ENCODE results near the gene RADIL. TPM values are rescaled to one million over a fixed set of nuclear protein-coding genes. Genes with fewer than 3 reads are reported as not detected.

Gene RADIL
- total RNA-seq, 1 experiment from 2014 or later, result 5.6 TPM

GRCh38 chr7:4760952-4761351 lies 122.6 kb downstream of the RADIL start:
- H2AFZ ChIP-seq (ENCODE audit: low read length), result no peak overlapping the region
- CTCF ChIA-PET, result no interaction called here

GRCh38 chr7:4759211-4759610 lies 124.3 kb downstream of the RADIL start:
- no TSS peak for BruUV-seq (replicated peaks)
- H3F3A ChIP-seq (ENCODE audit: low read length, unreplicated experiment), result no peaks in the 10 kb centered on the region
- TF ChIP-seq CTCF (conservative IDR thresholded peaks at IDR 0.05; ENCODE audit: low read depth, low read length) (no peak), EZH2phosphoT487 (IDR thresholded peaks at IDR 0.05; ENCODE audit: borderline replicate concordance, low read length) (no peak), EZH2 (IDR thresholded peaks at IDR 0.05; ENCODE audit: low read length, unreplicated experiment) (no peak)
- CTCF ChIA-PET, result no interaction called here
- H3K9me3 ChIP-seq (ENCODE audit: low read length), result no peaks in the 10 kb centered on the region
- ATAC-seq (no peak), DNase-seq (no peak)
- H4K20me1 ChIP-seq (ENCODE audit: low read length), result no peaks in the 10 kb centered on the region
- no peak overlapping the region for H2AFZ ChIP-seq (ENCODE audit: low read length)
- H3K4me3 ChIP-seq (ENCODE audit: low read length), result no peak overlapping the region
- H3K79me2 ChIP-seq (ENCODE audit: low read length), result no peaks in the 10 kb centered on the region
- H3K9me2 ChIP-seq (replicated peaks; ENCODE audit: low read length), result no peaks in the 10 kb centered on the region
- no peak overlapping the region for H3K4me2 ChIP-seq (ENCODE audit: low read length)
- no peaks in the 10 kb centered on the region for H3K4me1 ChIP-seq (ENCODE audit: insufficient read depth, low read length)
- H3K9ac ChIP-seq (ENCODE audit: low read length), result no peak overlapping the region
- no peak overlapping the region for H3K27ac ChIP-seq (ENCODE audit: low read length)
- peaks cover 7% of the 10 kb centered on the region; the same call in 1 of the 2 replicates for H3K36me3 ChIP-seq (ENCODE audit: low read depth, low read length)
- H3K27me3 ChIP-seq (ENCODE audit: low read length), result no peaks in the 10 kb centered on the region
- intact Hi-C loops (cut with micrococcal nuclease), result no loop called here
- POLR2A ChIA-PET (ENCODE audit: unreplicated experiment), result no interaction called here

More at GRCh38 chr7:4760952-4761351, 122.6 kb downstream of the RADIL start:
- H3K9me3 ChIP-seq (ENCODE audit: low read length), result no peaks in the 10 kb centered on the region
- no peak overlapping the region for H3K4me2 ChIP-seq (ENCODE audit: low read length)
- peaks cover 7% of the 10 kb centered on the region; the same call in 1 of the 2 replicates for H3K36me3 ChIP-seq (ENCODE audit: low read depth, low read length)
- H3F3A ChIP-seq (ENCODE audit: low read length, unreplicated experiment), result no peaks in the 10 kb centered on the region
- H3K9ac ChIP-seq (ENCODE audit: low read length), result no peak overlapping the region
- H4K20me1 ChIP-seq (ENCODE audit: low read length), result no peaks in the 10 kb centered on the region
- DNase-seq, result no peak
- H3K27me3 ChIP-seq (ENCODE audit: low read length), result no peaks in the 10 kb centered on the region
- H3K4me3 ChIP-seq (ENCODE audit: low read length), result no peak overlapping the region
- intact Hi-C loops (cut with micrococcal nuclease), result no loop called here
- H3K9me2 ChIP-seq (replicated peaks; ENCODE audit: low read length), result no peaks in the 10 kb centered on the region
- POLR2A ChIA-PET (ENCODE audit: unreplicated experiment), result no interaction called here
- no peak overlapping the region for H3K27ac ChIP-seq (ENCODE audit: low read length)
- no TSS peak for BruUV-seq (replicated peaks)
- ATAC-seq, result no peak
- TF ChIP-seq EZH2phosphoT487 (IDR thresholded peaks at IDR 0.05; ENCODE audit: borderline replicate concordance, low read length) (no peak), EZH2 (IDR thresholded peaks at IDR 0.05; ENCODE audit: low read length, unreplicated experiment) (no peak), CTCF (conservative IDR thresholded peaks at IDR 0.05; ENCODE audit: low read depth, low read length) (no peak)
- H3K79me2 ChIP-seq (ENCODE audit: low read length), result no peaks in the 10 kb centered on the region
- H3K4me1 ChIP-seq (ENCODE audit: insufficient read depth, low read length), result no peaks in the 10 kb centered on the region

- H3K4me2 ChIP-seq (ENCODE audit: low read length), result no peak overlapping the region
- intact Hi-C loops (cut with micrococcal nuclease), result no loop called here
- no peak overlapping the region for H3K9ac ChIP-seq (ENCODE audit: low read length)
- H3K27ac ChIP-seq (ENCODE audit: low read length), result no peak overlapping the region
- H3K9me3 ChIP-seq (ENCODE audit: low read length), result no peaks in the 10 kb centered on the region
- no peak for DNase-seq
- H3K4me1 ChIP-seq (ENCODE audit: insufficient read depth, low read length), result no peaks in the 10 kb centered on the region
- no peaks in the 10 kb centered on the region for H3K27me3 ChIP-seq (ENCODE audit: low read length)
- BruUV-seq (replicated peaks), result no TSS peak
- TF ChIP-seq EZH2 (IDR thresholded peaks at IDR 0.05; ENCODE audit: low read length, unreplicated experiment) (no peak), CTCF (conservative IDR thresholded peaks at IDR 0.05; ENCODE audit: low read depth, low read length) (no peak)
- no peaks in the 10 kb centered on the region for H4K20me1 ChIP-seq (ENCODE audit: low read length)
- POLR2A ChIA-PET (ENCODE audit: unreplicated experiment), result no interaction called here
- peaks cover 7% of the 10 kb centered on the region; the same call in 1 of the 2 replicates for H3K36me3 ChIP-seq (ENCODE audit: low read depth, low read length)
- H3K4me3 ChIP-seq (ENCODE audit: low read length), result no peak overlapping the region
- CTCF ChIA-PET, result no interaction called here
- no peaks in the 10 kb centered on the region for H3K9me2 ChIP-seq (replicated peaks; ENCODE audit: low read length)
- H2AFZ ChIP-seq (ENCODE audit: low read length), result no peak overlapping the region
- no peaks in the 10 kb centered on the region for H3F3A ChIP-seq (ENCODE audit: low read length, unreplicated experiment)
- no peak for ATAC-seq
- no peaks in the 10 kb centered on the region for H3K79me2 ChIP-seq (ENCODE audit: low read length)
Observed at GRCh38 chr7:4758791-4759190, 124.7 kb downstream of the RADIL start.

Measured in PC-3 (cell line).